Right lobe of liver (tissue), 4 donors: Measurements from ENCODE around the gene SSR4.

Experiments
- POLR2A ChIP-seq: fragments of 450-650 bp; IDR thresholded peaks from one replicate; pipeline ENCODE4 v1.6.1; 2017; ENCODE audit warnings: antibody characterized with exemption, mild to moderate bottlenecking
- TF ChIP-seq, protein P1 (sequence below), 4 donors: fragments of 200-600 bp in 3 of 4; fragments of 450-650 bp in 1 of 4; IDR thresholded peaks; one replicate each; pipeline versions ENCODE4 v1.5.1 to v1.8.0; 2016 to 2022; ENCODE audit warnings: antibody characterized with exemption in 4 of 4, mild to moderate bottlenecking in 2 of 4
- donor health status: DM: no; HTN: no; CAD: no.
- donor health status: DM: no; HTN: no; CAD: no.
- donor health status: DM: no; HTN: yes; CAD: no.

DNA sequence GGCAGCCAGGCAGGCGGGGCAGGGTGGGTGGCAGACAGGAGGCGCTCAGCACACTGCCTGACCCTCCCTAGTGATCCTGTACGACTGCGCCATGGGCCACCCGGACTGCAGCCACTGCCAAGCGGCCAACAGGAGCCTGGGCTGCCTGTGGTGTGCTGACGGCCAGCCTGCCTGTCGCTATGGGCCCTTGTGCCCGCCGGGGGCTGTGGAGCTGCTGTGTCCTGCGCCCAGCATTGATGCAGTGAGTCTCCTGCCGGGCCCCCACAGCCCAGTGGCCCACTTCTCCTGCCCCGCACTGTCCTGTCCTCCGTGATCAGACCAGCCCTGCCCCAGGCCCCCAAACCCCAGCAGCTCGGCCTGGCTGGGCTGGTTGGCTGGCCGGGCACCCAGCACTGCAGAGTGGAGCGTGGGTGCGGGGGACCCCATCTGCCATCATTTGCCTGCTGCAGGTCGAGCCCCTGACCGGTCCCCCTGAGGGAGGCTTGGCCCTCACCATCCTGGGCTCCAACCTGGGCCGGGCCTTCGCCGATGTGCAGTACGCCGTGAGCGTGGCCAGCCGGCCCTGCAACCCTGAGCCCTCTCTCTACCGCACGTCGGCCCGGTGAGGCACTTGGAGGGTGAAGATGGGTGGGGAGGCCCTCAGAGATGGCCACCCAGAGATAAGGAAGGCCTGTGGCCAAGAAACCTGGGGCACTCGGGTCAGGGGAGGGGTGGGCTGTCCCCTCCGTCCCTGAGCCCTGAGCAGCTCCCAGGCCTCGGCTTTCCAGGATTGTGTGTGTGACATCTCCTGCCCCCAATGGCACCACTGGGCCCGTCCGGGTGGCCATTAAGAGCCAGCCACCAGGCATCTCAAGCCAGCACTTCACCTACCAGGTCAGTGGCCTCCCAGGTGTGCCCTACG, 22.8 kb upstream of the SSR4 start:
- TF ChIP-seq, protein P1, sequence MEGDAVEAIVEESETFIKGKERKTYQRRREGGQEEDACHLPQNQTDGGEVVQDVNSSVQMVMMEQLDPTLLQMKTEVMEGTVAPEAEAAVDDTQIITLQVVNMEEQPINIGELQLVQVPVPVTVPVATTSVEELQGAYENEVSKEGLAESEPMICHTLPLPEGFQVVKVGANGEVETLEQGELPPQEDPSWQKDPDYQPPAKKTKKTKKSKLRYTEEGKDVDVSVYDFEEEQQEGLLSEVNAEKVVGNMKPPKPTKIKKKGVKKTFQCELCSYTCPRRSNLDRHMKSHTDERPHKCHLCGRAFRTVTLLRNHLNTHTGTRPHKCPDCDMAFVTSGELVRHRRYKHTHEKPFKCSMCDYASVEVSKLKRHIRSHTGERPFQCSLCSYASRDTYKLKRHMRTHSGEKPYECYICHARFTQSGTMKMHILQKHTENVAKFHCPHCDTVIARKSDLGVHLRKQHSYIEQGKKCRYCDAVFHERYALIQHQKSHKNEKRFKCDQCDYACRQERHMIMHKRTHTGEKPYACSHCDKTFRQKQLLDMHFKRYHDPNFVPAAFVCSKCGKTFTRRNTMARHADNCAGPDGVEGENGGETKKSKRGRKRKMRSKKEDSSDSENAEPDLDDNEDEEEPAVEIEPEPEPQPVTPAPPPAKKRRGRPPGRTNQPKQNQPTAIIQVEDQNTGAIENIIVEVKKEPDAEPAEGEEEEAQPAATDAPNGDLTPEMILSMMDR (IDR thresholded peaks at IDR 0.05): no peak
- TF ChIP-seq POLR2A: no peak
